Erythroblast (primary cell): Measurements from ENCODE around the gene EVX2.

Experiments
- GATA1 ChIP-seq: IDR thresholded peaks from 2 replicates; pipeline ENCODE4 v1.6.1; 2011; ENCODE audit warnings: low read depth, mild to moderate bottlenecking, control low read depth, low read length, moderate library complexity
- POLR2A ChIP-seq: IDR thresholded peaks from 2 replicates; pipeline ENCODE4 v1.6.1; 2011; ENCODE audit warnings: mild to moderate bottlenecking, low read length

DNA sequence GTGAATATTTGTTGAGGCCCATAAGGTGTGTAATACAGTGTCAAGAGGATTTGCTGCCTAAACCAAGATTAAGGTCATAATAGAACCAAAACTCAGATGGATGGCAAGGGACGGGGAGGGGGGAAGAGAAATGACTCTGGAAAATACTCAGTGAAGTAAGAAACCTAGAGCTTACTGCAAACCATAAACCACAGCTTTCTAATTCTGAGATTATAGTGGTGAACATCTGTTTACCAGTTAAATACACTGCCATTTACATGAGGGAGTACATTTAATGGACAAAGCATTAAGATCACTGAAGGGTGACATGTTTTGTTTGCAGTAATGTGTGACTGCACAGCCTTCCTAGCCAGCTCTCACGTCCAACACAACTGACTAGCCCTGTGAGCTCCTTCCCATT is 19.8 kb downstream of the EVX2 start:
- TF ChIP-seq POLR2A (no peak), GATA1 (no peak)
